ENCODE measurements around the gene CCDC186.

The CCDC186 gene

GRCh38 chr10:114071178-114071577, 102.8 kb downstream of the CCDC186 start:
- TF ChIP-seq CTCF (IDR thresholded peaks at IDR 0.05) (no peak), ZFX (IDR thresholded peaks at IDR 0.05; ENCODE audit: borderline replicate concordance) (no peak)
- no peak overlapping the region for H3K27ac ChIP-seq
